Suprapubic skin (tissue), 4 donors: ENCODE data around the gene LSM2. TPM values are rescaled to one million over a fixed set of nuclear protein-coding genes. Genes with fewer than 3 reads are reported as not detected.

Source experiments
- DNase-seq, 2 donors: peaks; one replicate each; pipeline ENCODE4 v3.0.0-alpha.2; 2019; ENCODE audit warnings: low spot score in 2 of 2
- H3K27ac ChIP-seq: fragments of 200-600 bp; sonication (generic); one replicate; pipeline ENCODE4 v1.5.1; 2019
- H3K27me3 ChIP-seq: fragments of 200-600 bp; sonication (generic); one replicate; pipeline ENCODE4 v1.5.1; 2019
- H3K36me3 ChIP-seq: fragments of 200-600 bp; sonication (generic); one replicate; pipeline ENCODE4 v1.5.1; 2019
- H3K4me1 ChIP-seq: fragments of 200-600 bp; sonication (generic); one replicate; pipeline ENCODE4 v1.5.1; 2019
- H3K4me3 ChIP-seq: fragments of 200-600 bp; sonication (generic); one replicate; pipeline ENCODE4 v1.5.1; 2019; ENCODE audit warnings: mild to moderate bottlenecking
- H3K9me3 ChIP-seq: fragments of 200-600 bp; sonication (generic); one replicate; pipeline ENCODE4 v1.5.1; 2019
- EP300 ChIP-seq: sonication (generic); formaldehyde crosslinking; IDR thresholded peaks from one replicate; pipeline ENCODE4 v1.6.1; 2017; ENCODE audit warnings: antibody characterized with exemption
- POLR2A ChIP-seq, 2 donors: fragments of 450-650 bp; IDR thresholded peaks; one replicate each; pipeline ENCODE4 v1.6.1; 2017; ENCODE audit warnings: antibody characterized with exemption in 2 of 2, mild to moderate bottlenecking in 2 of 2, moderate library complexity in 2 of 2
- POLR2AphosphoS5 ChIP-seq, 3 donors: sonication (generic); formaldehyde crosslinking; IDR thresholded peaks; one replicate each; pipeline ENCODE4 v1.6.1; 2017; ENCODE audit warnings: antibody characterized with exemption in 3 of 3
- WGBS: methylation state at CpG from one replicate; pipeline ENCODE4 v1.1.5; 2018; 5-methylcytosine and 5-hydroxymethylcytosine counted together
- total RNA-seq, 4 donors: library from RNA; depleted of rRNA; stranded (reverse); fragments of >200 nt; gene quantifications; one replicate each; pipeline ENCODE4 v1.1.0, GENCODE V29; 2016
- TF ChIP-seq, protein P1 (sequence below), 2 donors: fragments of 200-600 bp in 1 of 2; fragments of 450-650 bp in 1 of 2; sonication (generic) in 1 of 2; IDR thresholded peaks; one replicate each; pipeline ENCODE4 v1.5.1; 2016 to 2019; ENCODE audit warnings: antibody characterized with exemption in 2 of 2, mild to moderate bottlenecking in 1 of 2, moderate library complexity in 1 of 2

Gene LSM2
- total RNA-seq, 4 donors from 2014 or later = 21.7 to 39.5 (median 30.2) TPM

- TF ChIP-seq POLR2A (IDR thresholded peaks at IDR 0.05) = no peak
- peaks cover 24% of the 10 kb centered on the region for H3K4me1 ChIP-seq
- WGBS = 92% methylated on average over 2 of the region's 5 CpGs
- H3K27ac ChIP-seq = no peak overlapping the region
- DNase-seq = no peak
- no peaks in the 10 kb centered on the region for H3K9me3 ChIP-seq
- peaks cover 48% of the 10 kb centered on the region for H3K36me3 ChIP-seq
- H3K27me3 ChIP-seq = no peaks in the 10 kb centered on the region
- H3K4me3 ChIP-seq = no peak overlapping the region
Measured at GRCh38 chr6:31778193-31778592, 28.6 kb downstream of the LSM2 start.

- Histone ChIP-seq H3K27ac (no peak overlapping the region), H3K36me3 (peaks cover 42% of the 10 kb centered on the region), H3K4me1 (peaks cover 24% of the 10 kb centered on the region), H3K9me3 (no peaks in the 10 kb centered on the region), H3K4me3 (no peak overlapping the region), H3K27me3 (no peaks in the 10 kb centered on the region)
- DNase-seq = no peak
- TF ChIP-seq POLR2AphosphoS5 (IDR thresholded peaks at IDR 0.05) (no peak), EP300 (no peak), POLR2A (IDR thresholded peaks at IDR 0.05) (no peak)
- TF ChIP-seq, protein P1, sequence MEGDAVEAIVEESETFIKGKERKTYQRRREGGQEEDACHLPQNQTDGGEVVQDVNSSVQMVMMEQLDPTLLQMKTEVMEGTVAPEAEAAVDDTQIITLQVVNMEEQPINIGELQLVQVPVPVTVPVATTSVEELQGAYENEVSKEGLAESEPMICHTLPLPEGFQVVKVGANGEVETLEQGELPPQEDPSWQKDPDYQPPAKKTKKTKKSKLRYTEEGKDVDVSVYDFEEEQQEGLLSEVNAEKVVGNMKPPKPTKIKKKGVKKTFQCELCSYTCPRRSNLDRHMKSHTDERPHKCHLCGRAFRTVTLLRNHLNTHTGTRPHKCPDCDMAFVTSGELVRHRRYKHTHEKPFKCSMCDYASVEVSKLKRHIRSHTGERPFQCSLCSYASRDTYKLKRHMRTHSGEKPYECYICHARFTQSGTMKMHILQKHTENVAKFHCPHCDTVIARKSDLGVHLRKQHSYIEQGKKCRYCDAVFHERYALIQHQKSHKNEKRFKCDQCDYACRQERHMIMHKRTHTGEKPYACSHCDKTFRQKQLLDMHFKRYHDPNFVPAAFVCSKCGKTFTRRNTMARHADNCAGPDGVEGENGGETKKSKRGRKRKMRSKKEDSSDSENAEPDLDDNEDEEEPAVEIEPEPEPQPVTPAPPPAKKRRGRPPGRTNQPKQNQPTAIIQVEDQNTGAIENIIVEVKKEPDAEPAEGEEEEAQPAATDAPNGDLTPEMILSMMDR (IDR thresholded peaks at IDR 0.05) = no peak
- 92% methylated on average over 5 of the region's 5 CpGs for WGBS
Measured at GRCh38 chr6:31777667-31778050, 29.1 kb downstream of the LSM2 start.

DNA sequence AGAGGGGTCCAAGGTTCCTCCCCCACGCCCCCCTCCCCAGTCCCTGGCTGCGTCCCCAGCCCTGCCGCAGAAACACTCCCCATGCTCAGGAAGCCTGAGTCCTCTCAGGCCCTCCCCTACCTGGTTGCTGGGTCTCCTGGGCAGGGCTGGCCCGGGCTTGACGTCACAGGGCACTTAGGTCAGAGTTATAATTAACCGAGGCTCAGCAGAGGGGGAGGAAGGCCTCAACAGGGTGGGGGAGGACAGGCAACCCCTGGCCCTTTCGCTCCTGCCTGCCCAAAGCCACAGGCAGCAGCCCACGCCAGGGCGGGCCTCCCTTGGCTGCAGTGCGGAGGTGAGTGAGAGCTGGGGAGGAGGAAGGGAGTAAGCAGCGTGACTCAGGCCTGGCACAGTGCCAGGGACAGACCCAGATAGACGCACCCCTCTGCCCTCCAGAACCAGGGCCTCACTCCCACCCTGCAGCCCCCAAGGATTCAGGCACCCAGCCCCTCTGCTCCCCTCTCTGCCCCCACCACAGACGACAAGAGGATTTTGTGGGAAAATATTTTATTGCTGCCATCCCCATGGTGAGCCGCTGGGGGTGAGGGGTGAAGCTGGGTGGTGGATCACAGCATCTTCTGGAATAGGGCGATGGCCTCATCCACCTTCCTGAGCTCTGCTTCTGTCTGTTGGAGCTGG is 29.6 kb downstream of the LSM2 start, which contains the start of gene VWA7:
TSS of gene VWA7 (minus strand) at position 340 of the 678 bp plus-strand sequence. CDS start 549 bp downstream, outside the sequence.
- 13% methylated on average over 14 of the region's 15 CpGs for WGBS
- no peak for DNase-seq
- Histone ChIP-seq H3K9me3 (no peaks in the 10 kb centered on the region), H3K4me1 (peaks cover 24% of the 10 kb centered on the region), H3K27me3 (no peaks in the 10 kb centered on the region), H3K4me3 (no peak within 1 kb of the TSS), H3K36me3 (peaks cover 37% of the 10 kb centered on the region), H3K27ac (peak within 1 kb of the TSS; percentile 9)
- TF ChIP-seq EP300 (no peak), POLR2A (IDR thresholded peaks at IDR 0.05) (no peak), POLR2AphosphoS5 (IDR thresholded peaks at IDR 0.05) (no peak)
- TF ChIP-seq, protein P1 (IDR thresholded peaks at IDR 0.05) = no peak

DNA sequence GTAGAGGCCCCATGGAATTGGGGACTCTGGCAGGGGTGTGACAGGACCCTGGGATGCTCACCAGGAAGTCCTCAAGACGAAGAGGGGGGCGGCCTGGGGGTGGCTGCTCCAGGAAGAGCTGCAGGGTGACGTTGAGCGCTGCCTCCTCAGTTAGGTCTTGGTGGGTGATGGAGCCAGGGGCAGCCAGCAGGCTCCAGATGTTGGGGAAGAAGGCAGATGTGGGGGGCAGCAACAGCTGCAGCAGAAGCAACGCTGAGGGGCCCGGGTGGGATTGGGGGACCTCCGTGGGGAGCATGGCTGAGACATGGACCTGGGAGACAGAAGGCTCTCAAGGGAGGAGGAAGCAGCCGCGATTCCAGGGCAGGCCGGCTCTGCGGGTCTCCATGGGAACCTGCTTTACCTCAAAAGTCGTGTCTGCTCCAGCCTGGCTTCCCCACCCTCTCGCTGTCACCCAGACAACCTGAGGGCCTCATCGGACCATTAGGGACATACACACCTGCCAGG is 30.2 kb downstream of the LSM2 start:
- peaks cover 24% of the 10 kb centered on the region for H3K4me1 ChIP-seq
- WGBS = 40% methylated on average over 14 of the region's 14 CpGs
- TF ChIP-seq EP300 (no peak), POLR2A (IDR thresholded peaks at IDR 0.05) (no peak), POLR2AphosphoS5 (IDR thresholded peaks at IDR 0.05) (no peak)
- TF ChIP-seq, protein P1 (IDR thresholded peaks at IDR 0.05) = no peak
- peaks cover 31% of the 10 kb centered on the region for H3K36me3 ChIP-seq
- H3K4me3 ChIP-seq = no peak overlapping the region
- no peak for DNase-seq
- no peaks in the 10 kb centered on the region for H3K27me3 ChIP-seq
- H3K27ac ChIP-seq = peak overlapping the region; percentile 9
- H3K9me3 ChIP-seq = no peaks in the 10 kb centered on the region

- H3K27ac ChIP-seq = peak overlapping the region; percentile 9
- DNase-seq = no peak
- H3K36me3 ChIP-seq = peaks cover 24% of the 10 kb centered on the region
- peaks cover 24% of the 10 kb centered on the region for H3K4me1 ChIP-seq
- no peaks in the 10 kb centered on the region for H3K27me3 ChIP-seq
- TF ChIP-seq POLR2A (IDR thresholded peaks at IDR 0.05) = no peak
- TF ChIP-seq POLR2AphosphoS5 (IDR thresholded peaks at IDR 0.05) = no peak
- TF ChIP-seq EP300 = no peak
- TF ChIP-seq, protein P1 (IDR thresholded peaks at IDR 0.05) = no peak
- WGBS = 89% methylated on average over 14 of the region's 32 CpGs
- no peak overlapping the region for H3K4me3 ChIP-seq
- no peaks in the 10 kb centered on the region for H3K9me3 ChIP-seq
Measured at GRCh38 chr6:31775633-31776484, 30.9 kb downstream of the LSM2 start.
